GM23338 (cell line): Measurements from ENCODE around the gene IER5. TPM values are rescaled to one million over a fixed set of nuclear protein-coding genes. Genes with fewer than 3 reads are reported as not detected.
"Not testable (repeated sequence)": the region's sequence is repeated elsewhere in the genome, so short reads cannot be mapped to it uniquely, and the experiment has no call there.

ENCODE experiments used
- ATAC-seq: fragments of 200-7000 bp; cut with Tn5 transposase; 3 replicates; pipeline ENCODE4 v1.9.1; 2020
- DNase-seq: peaks from one replicate; pipeline ENCODE4 v3.0.0-alpha.2; 2015; ENCODE audit warnings: low spot score
- H2AFZ ChIP-seq: fragments of 200-600 bp; sonication (generic); 2 replicates; pipeline ENCODE4 v1.8.0; 2016; ENCODE audit warnings: antibody characterized with exemption, mild to moderate bottlenecking, moderate library complexity
- H3F3A ChIP-seq: fragments of 200-600 bp; sonication (generic); replicated peaks from 2 replicates; pipeline ENCODE4 v1.8.0; 2017; ENCODE audit warnings: antibody characterized with exemption, mixed run types, low read depth
- H3K27ac ChIP-seq: fragments of 200-600 bp; sonication (generic); 2 replicates; pipeline ENCODE4 v1.6.1; 2016; ENCODE audit warnings: low read depth
- H3K27me3 ChIP-seq: fragments of 200-600 bp; sonication (generic); 2 replicates; pipeline ENCODE4 v1.8.0; 2016; ENCODE audit warnings: mild to moderate bottlenecking, mixed run types, moderate library complexity; ENCODE audit not compliant: insufficient read depth
- H3K36me3 ChIP-seq: fragments of 200-600 bp; sonication (generic); 2 replicates; pipeline ENCODE4 v1.8.0; 2016; ENCODE audit warnings: mild to moderate bottlenecking; ENCODE audit not compliant: insufficient read depth
- H3K4me1 ChIP-seq: fragments of 200-600 bp; sonication (generic); 2 replicates; pipeline ENCODE4 v1.8.0; 2016; ENCODE audit warnings: mild to moderate bottlenecking, moderate library complexity; ENCODE audit not compliant: insufficient read depth
- H3K4me2 ChIP-seq: fragments of 200-600 bp; sonication (generic); 2 replicates; pipeline ENCODE4 v1.7.1; 2017; ENCODE audit warnings: mixed run types
- H3K4me3 ChIP-seq: fragments of 200-600 bp; sonication (generic); 2 replicates; pipeline ENCODE4 v1.6.1; 2016; ENCODE audit warnings: mixed run types
- H3K79me2 ChIP-seq: fragments of 200-600 bp; sonication (generic); replicated peaks from 2 replicates; pipeline ENCODE4 v1.8.0; 2017; ENCODE audit warnings: mild to moderate bottlenecking; ENCODE audit not compliant: insufficient read depth
- H3K9me2 ChIP-seq: fragments of 200-600 bp; sonication (generic); 2 replicates; pipeline ENCODE4 v1.8.0; 2017; ENCODE audit not compliant: insufficient read depth
- H4K20me1 ChIP-seq: fragments of 200-600 bp; sonication (generic); replicated peaks from 2 replicates; pipeline ENCODE4 v1.8.0; 2017; ENCODE audit warnings: mild to moderate bottlenecking; ENCODE audit not compliant: insufficient read depth
- H3K27ac Mint-ChIP-seq: 2 replicates; pipeline ENCODE4 v1.8.0; 2020; ENCODE audit warnings: inconsistent platforms, mild to moderate bottlenecking, moderate library complexity, mixed read lengths
- H3K27me3 Mint-ChIP-seq: 3 replicates; pipeline ENCODE4 v1.8.0; 2022; ENCODE audit warnings: low read depth, mild to moderate bottlenecking, moderate library complexity, mixed read lengths, inconsistent platforms; ENCODE audit not compliant: insufficient read depth, poor library complexity
- H3K36me3 Mint-ChIP-seq: 3 replicates; pipeline ENCODE4 v1.8.0; 2021; ENCODE audit warnings: low read depth, mild to moderate bottlenecking, inconsistent platforms, moderate library complexity, mixed read lengths
- H3K4me1 Mint-ChIP-seq: 3 replicates; pipeline ENCODE4 v1.8.0; 2020; ENCODE audit warnings: mild to moderate bottlenecking, inconsistent platforms, mixed read lengths
- H3K4me3 Mint-ChIP-seq: 3 replicates; pipeline ENCODE4 v1.8.0; 2021; ENCODE audit warnings: moderate library complexity, mild to moderate bottlenecking, inconsistent platforms, mixed read lengths
- H3K9me3 Mint-ChIP-seq: 3 replicates; pipeline ENCODE4 v1.8.0; 2020; ENCODE audit warnings: moderate library complexity, mild to moderate bottlenecking, inconsistent platforms, mixed read lengths
- CREB1 ChIP-seq: fragments of 250-450 bp; sonication (Bioruptor Pico); IDR thresholded peaks from 2 replicates; pipeline ENCODE4 v1.5.0; 2020; ENCODE audit warnings: low read depth, mild to moderate bottlenecking, moderate library complexity
- JUNB ChIP-seq: IDR thresholded peaks from one replicate; pipeline ENCODE4 v1.6.1; 2016; ENCODE audit warnings: antibody characterized with exemption; ENCODE audit not compliant: unreplicated experiment
- NANOG ChIP-seq: IDR thresholded peaks from 2 replicates; pipeline ENCODE4 v1.6.1; 2016; ENCODE audit warnings: antibody characterized with exemption, borderline replicate concordance
- ZNF114 ChIP-seq: fragments of 250-450 bp; sonication (Bioruptor Pico); IDR thresholded peaks from 2 replicates; pipeline ENCODE4 v1.5.0; 2020; ENCODE audit warnings: mild to moderate bottlenecking, moderate library complexity
- polyA plus RNA-seq: library from polyadenylated mRNA; unstranded; fragments of >200 nt; fragmentation: Nextera tagmentation; extraction: Ambion mirVana; gene quantifications from 2 replicates; pipeline ENCODE4 v1.2.1, GENCODE V29; 2016
- total RNA-seq: library from RNA; depleted of rRNA; stranded (reverse); fragments of >200 nt; shearing (Covaris generic); gene quantifications from 2 replicates; pipeline ENCODE4 v1.2.3, GENCODE V29; 2014
- TF ChIP-seq, protein P1 (sequence below), 2 experiments: fragments of 200-600 bp in 1 of 2; sonication (generic) in 1 of 2; conservative IDR thresholded peaks; 2 replicates each; pipeline versions ENCODE4 v1.5.1 to v1.6.1; 2016 to 2017; ENCODE audit warnings: antibody characterized with exemption in 2 of 2, low read depth in 2 of 2, mild to moderate bottlenecking in 2 of 2, moderate library complexity in 1 of 2
- TF ChIP-seq, protein P2 (sequence below): fragments of 250-450 bp; sonication (Bioruptor Pico); IDR thresholded peaks from 2 replicates; pipeline ENCODE4 v1.5.0; 2020; ENCODE audit warnings: mild to moderate bottlenecking, moderate library complexity

IER5 gene
- total and polyA plus RNA-seq, 2 experiments from 2014 or later = 3.8 to 9.5 TPM

DNA sequence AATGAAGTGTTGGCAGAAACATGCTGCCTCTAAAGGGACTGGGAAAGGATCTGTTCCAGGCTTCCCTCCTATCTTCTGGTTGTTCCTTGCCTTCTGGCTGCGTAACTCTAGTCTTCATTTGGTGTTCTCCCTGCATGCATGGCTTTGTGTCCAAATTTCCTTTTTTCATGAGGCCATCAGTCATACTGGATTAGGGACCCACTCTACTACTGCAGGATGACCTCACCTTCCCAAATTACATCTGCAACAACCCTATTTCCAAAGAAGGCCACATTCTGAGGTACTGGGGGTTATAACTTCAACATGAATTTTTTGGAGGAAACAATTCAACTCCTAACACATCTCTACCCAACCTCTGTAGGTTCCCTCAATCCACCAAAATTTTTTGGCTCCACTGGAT lies 28.4 kb upstream of the IER5 start:
- no peak overlapping the region for H3K4me3 ChIP-seq
- H3K79me2 ChIP-seq = no peaks in the 10 kb centered on the region
- Mint-ChIP-seq H3K27me3 (no peaks in the 10 kb centered on the region), H3K4me3 (no peak overlapping the region), H3K9me3 (no peaks in the 10 kb centered on the region), H3K27ac (no peak overlapping the region), H3K36me3 (no peaks in the 10 kb centered on the region), H3K4me1 (peaks cover 11% of the 10 kb centered on the region; the same call in 2 of the 3 replicates)
- no peaks in the 10 kb centered on the region for H3F3A ChIP-seq
- H3K27ac ChIP-seq = no peak overlapping the region
- DNase-seq (no peak), ATAC-seq (no peak)
- no peaks in the 10 kb centered on the region for H4K20me1 ChIP-seq
- H2AFZ ChIP-seq = no peak overlapping the region
- 0 out of 2 replicates have a peak, but pooled peaks cover 12% of the 10 kb centered on the region for H3K9me2 ChIP-seq
- no peaks in the 10 kb centered on the region for H3K27me3 ChIP-seq
- no peak for TF ChIP-seq NANOG
- no peak for TF ChIP-seq ZNF114 (CRISPR knock-in tag)
- TF ChIP-seq, protein P1, sequence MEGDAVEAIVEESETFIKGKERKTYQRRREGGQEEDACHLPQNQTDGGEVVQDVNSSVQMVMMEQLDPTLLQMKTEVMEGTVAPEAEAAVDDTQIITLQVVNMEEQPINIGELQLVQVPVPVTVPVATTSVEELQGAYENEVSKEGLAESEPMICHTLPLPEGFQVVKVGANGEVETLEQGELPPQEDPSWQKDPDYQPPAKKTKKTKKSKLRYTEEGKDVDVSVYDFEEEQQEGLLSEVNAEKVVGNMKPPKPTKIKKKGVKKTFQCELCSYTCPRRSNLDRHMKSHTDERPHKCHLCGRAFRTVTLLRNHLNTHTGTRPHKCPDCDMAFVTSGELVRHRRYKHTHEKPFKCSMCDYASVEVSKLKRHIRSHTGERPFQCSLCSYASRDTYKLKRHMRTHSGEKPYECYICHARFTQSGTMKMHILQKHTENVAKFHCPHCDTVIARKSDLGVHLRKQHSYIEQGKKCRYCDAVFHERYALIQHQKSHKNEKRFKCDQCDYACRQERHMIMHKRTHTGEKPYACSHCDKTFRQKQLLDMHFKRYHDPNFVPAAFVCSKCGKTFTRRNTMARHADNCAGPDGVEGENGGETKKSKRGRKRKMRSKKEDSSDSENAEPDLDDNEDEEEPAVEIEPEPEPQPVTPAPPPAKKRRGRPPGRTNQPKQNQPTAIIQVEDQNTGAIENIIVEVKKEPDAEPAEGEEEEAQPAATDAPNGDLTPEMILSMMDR (conservative IDR thresholded peaks at IDR 0.05; ENCODE audit: low read depth in 2 of 2) = no peak
- no peak for TF ChIP-seq JUNB
- TF ChIP-seq CREB1 (CRISPR knock-in tag) = no peak
- TF ChIP-seq, protein P2, sequence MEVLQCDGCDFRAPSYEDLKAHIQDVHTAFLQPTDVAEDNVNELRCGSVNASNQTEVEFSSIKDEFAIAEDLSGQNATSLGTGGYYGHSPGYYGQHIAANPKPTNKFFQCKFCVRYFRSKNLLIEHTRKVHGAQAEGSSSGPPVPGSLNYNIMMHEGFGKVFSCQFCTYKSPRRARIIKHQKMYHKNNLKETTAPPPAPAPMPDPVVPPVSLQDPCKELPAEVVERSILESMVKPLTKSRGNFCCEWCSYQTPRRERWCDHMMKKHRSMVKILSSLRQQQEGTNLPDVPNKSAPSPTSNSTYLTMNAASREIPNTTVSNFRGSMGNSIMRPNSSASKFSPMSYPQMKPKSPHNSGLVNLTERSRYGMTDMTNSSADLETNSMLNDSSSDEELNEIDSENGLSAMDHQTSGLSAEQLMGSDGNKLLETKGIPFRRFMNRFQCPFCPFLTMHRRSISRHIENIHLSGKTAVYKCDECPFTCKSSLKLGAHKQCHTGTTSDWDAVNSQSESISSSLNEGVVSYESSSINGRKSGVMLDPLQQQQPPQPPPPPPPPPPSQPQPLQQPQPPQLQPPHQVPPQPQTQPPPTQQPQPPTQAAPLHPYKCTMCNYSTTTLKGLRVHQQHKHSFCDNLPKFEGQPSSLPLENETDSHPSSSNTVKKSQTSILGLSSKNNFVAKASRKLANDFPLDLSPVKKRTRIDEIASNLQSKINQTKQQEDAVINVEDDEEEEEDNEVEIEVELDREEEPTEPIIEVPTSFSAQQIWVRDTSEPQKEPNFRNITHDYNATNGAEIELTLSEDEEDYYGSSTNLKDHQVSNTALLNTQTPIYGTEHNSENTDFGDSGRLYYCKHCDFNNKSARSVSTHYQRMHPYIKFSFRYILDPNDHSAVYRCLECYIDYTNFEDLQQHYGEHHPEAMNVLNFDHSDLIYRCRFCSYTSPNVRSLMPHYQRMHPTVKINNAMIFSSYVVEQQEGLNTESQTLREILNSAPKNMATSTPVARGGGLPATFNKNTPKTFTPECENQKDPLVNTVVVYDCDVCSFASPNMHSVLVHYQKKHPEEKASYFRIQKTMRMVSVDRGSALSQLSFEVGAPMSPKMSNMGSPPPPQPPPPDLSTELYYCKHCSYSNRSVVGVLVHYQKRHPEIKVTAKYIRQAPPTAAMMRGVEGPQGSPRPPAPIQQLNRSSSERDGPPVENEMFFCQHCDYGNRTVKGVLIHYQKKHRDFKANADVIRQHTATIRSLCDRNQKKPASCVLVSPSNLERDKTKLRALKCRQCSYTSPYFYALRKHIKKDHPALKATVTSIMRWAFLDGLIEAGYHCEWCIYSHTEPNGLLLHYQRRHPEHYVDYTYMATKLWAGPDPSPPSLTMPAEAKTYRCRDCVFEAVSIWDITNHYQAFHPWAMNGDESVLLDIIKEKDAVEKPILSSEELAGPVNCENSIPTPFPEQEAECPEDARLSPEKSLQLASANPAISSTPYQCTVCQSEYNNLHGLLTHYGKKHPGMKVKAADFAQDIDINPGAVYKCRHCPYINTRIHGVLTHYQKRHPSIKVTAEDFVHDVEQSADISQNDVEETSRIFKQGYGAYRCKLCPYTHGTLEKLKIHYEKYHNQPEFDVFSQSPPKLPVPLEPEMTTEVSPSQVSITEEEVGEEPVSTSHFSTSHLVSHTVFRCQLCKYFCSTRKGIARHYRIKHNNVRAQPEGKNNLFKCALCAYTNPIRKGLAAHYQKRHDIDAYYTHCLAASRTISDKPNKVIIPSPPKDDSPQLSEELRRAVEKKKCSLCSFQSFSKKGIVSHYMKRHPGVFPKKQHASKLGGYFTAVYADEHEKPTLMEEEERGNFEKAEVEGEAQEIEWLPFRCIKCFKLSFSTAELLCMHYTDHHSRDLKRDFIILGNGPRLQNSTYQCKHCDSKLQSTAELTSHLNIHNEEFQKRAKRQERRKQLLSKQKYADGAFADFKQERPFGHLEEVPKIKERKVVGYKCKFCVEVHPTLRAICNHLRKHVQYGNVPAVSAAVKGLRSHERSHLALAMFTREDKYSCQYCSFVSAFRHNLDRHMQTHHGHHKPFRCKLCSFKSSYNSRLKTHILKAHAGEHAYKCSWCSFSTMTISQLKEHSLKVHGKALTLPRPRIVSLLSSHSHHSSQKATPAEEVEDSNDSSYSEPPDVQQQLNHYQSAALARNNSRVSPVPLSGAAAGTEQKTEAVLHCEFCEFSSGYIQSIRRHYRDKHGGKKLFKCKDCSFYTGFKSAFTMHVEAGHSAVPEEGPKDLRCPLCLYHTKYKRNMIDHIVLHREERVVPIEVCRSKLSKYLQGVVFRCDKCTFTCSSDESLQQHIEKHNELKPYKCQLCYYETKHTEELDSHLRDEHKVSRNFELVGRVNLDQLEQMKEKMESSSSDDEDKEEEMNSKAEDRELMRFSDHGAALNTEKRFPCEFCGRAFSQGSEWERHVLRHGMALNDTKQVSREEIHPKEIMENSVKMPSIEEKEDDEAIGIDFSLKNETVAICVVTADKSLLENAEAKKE (CRISPR knock-in tag) = no peak
- peaks cover 11% of the 10 kb centered on the region; the same call in 1 of the 2 replicates for H3K4me1 ChIP-seq
- H3K36me3 ChIP-seq = no peaks in the 10 kb centered on the region
- H3K4me2 ChIP-seq = no peak overlapping the region

DNA sequence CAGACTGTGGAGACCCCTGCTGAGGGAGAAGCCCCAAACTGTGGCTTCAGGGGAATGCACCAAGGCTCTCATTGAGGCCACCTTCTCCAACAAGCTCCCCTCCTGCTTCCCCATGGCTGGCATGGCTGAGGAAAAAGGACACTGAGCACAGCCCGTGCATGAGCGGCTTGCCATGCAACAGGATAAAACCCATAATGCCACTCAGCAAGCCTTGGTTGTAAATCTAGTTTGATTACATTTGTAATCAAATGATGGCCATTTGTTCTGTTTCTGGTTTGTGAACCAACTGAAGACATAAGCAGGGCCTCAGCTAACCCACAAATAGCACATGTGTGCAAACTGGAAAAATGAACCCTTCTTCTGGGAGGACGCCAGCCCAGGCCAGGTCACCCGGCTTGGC lies 27.6 kb upstream of the IER5 start:
- Histone ChIP-seq H3K9me2 (0 out of 2 replicates have a peak, but pooled peaks cover 12% of the 10 kb centered on the region), H3K4me1 (peaks cover 14% of the 10 kb centered on the region)
- not testable (repeated sequence) for DNase-seq, H3K4me3 Mint-ChIP-seq, H3K79me2 ChIP-seq, H3K27ac Mint-ChIP-seq, ATAC-seq, H3K36me3 ChIP-seq, H3K4me3 ChIP-seq, H3K27ac ChIP-seq, H3K27me3 ChIP-seq, H3K4me2 ChIP-seq, H3K27me3 Mint-ChIP-seq, H3F3A ChIP-seq, H3K36me3 Mint-ChIP-seq, H3K9me3 Mint-ChIP-seq, H4K20me1 ChIP-seq, H2AFZ ChIP-seq
- peaks cover 15% of the 10 kb centered on the region for H3K4me1 Mint-ChIP-seq
